SU-DHL-6 (cell line): ENCODE results near the gene TRIM2.

ENCODE experiments used
- CTCF ChIP-seq: fragments of 200-600 bp; sonication (generic); IDR thresholded peaks from one replicate; pipeline ENCODE4 v1.5.1; 2017; ENCODE audit warnings: antibody characterized with exemption, mild to moderate bottlenecking, low read length, moderate library complexity; ENCODE audit not compliant: insufficient read depth, poor library complexity, severe bottlenecking
- EZH2phosphoT487 ChIP-seq: fragments of 200-600 bp; sonication (generic), shearing (Covaris generic); conservative IDR thresholded peaks from 2 replicates; pipeline ENCODE4 v1.6.1; 2018; ENCODE audit warnings: mild to moderate bottlenecking, antibody characterized with exemption, low read length, moderate library complexity, mixed read lengths

- TF ChIP-seq CTCF = no peak
- no peak for TF ChIP-seq EZH2phosphoT487
Measured at GRCh38 chr4:153243468-153243867, 39.2 kb downstream of the TRIM2 start.
